GM19238 (cell line): ENCODE results near the gene TDRD7.
"Not testable (repeated sequence)": the region's sequence is repeated elsewhere in the genome, so short reads cannot be mapped to it uniquely, and the experiment has no call there.

Source experiments
- DNase-seq: peaks from one replicate; pipeline ENCODE4 v3.0.0; 2011; ENCODE audit warnings: low spot score; ENCODE audit not compliant: insufficient read length

Gene TDRD7

GRCh38 chr9:97478301-97478981 lies 66.5 kb downstream of the TDRD7 start:
- no peak for DNase-seq

GRCh38 chr9:97479496-97480159 lies 67.7 kb downstream of the TDRD7 start:
- DNase-seq = no peak

- no peak for DNase-seq
These were observed 68.3 kb downstream of the TDRD7 start for GRCh38 chr9:97480174-97480573.

GRCh38 chr9:97480749-97481148 lies 68.9 kb downstream of the TDRD7 start:
- no peak for DNase-seq

- no peak for DNase-seq
These were observed 72.2 kb downstream of the TDRD7 start for GRCh38 chr9:97484134-97484533.

- no peak for DNase-seq
These were observed 75.2 kb downstream of the TDRD7 start for GRCh38 chr9:97487107-97487506.

- DNase-seq = no peak
These were observed 76.0 kb downstream of the TDRD7 start for GRCh38 chr9:97487861-97488260.

- no peak for DNase-seq
These were observed 79.5 kb downstream of the TDRD7 start for GRCh38 chr9:97491216-97491999.

GRCh38 chr9:97497558-97498375 lies 85.9 kb downstream of the TDRD7 start:
- DNase-seq = not testable (repeated sequence)

- not testable (repeated sequence) for DNase-seq
These were observed 87.0 kb downstream of the TDRD7 start for GRCh38 chr9:97498846-97499245.

- DNase-seq = no peak
These were observed 88.4 kb downstream of the TDRD7 start for GRCh38 chr9:97500263-97500662.

- DNase-seq = no peak
These were observed 88.9 kb downstream of the TDRD7 start for GRCh38 chr9:97500765-97501176.

GRCh38 chr9:97501177-97501971 lies 89.5 kb downstream of the TDRD7 start, which contains the start of gene TMOD1:
Gene TMOD1, plus strand, starts transcription at chr9:97501666. Its CDS starts 22,523 bp downstream, at chr9:97524189.
- DNase-seq = peak; percentile 85

- peak; percentile 51 for DNase-seq
These were observed 90.0 kb downstream of the TDRD7 start for GRCh38 chr9:97501972-97502221.

GRCh38 chr9:97502222-97502983 lies 90.5 kb downstream of the TDRD7 start:
- peak; percentile 26 for DNase-seq

- DNase-seq = no peak
These were observed 91.3 kb downstream of the TDRD7 start for GRCh38 chr9:97502984-97503861.

GRCh38 chr9:97503862-97504210 lies 91.9 kb downstream of the TDRD7 start:
- DNase-seq = no peak

GRCh38 chr9:97504381-97505216 lies 92.7 kb downstream of the TDRD7 start:
- DNase-seq = no peak
